ENCODE data around the gene LAGE3.
"Not testable (repeated sequence)": the region's sequence is repeated elsewhere in the genome, so short reads cannot be mapped to it uniquely, and the experiment has no call there.

Gene LAGE3

GRCh38 chrX:154502989-154503388 lies 23.9 kb upstream of the LAGE3 start:
- DNase-seq (ENCODE audit: low read depth in 2 of 3, low spot score in 1 of 3), result no peak

- no peak for DNase-seq (ENCODE audit: low read depth in 2 of 3, low spot score in 1 of 3)
These were observed 23.0 kb upstream of the LAGE3 start for GRCh38 chrX:154502098-154502497.

GRCh38 chrX:154501423-154501822 lies 22.3 kb upstream of the LAGE3 start:
- not testable (repeated sequence) for DNase-seq (ENCODE audit: low read depth in 2 of 3, low spot score in 1 of 3)

- DNase-seq (ENCODE audit: low read depth in 2 of 3, low spot score in 1 of 3), result not testable (repeated sequence)
These were observed 17.6 kb upstream of the LAGE3 start for GRCh38 chrX:154496591-154497137.

- no peak for DNase-seq (ENCODE audit: low read depth in 2 of 3, low spot score in 1 of 3)
These were observed 16.4 kb upstream of the LAGE3 start for GRCh38 chrX:154495472-154495922.

GRCh38 chrX:154494715-154495114 lies 15.6 kb upstream of the LAGE3 start:
- no peak for DNase-seq (ENCODE audit: low read depth in 2 of 3, low spot score in 1 of 3)

GRCh38 chrX:154490414-154491083 lies 11.5 kb upstream of the LAGE3 start, which contains the start of gene SLC10A3:
Gene SLC10A3, minus strand, starts transcription at chrX:154490629. Its CDS starts 1,689 bp downstream, at chrX:154488940.
- DNase-seq (ENCODE audit: low read depth in 2 of 3, low spot score in 1 of 3), result peak; percentile 76 to 85 (median 84)

- no peak for DNase-seq (ENCODE audit: low read depth in 2 of 3, low spot score in 1 of 3)
These were observed 10.9 kb upstream of the LAGE3 start for GRCh38 chrX:154490021-154490413.

- no peak for DNase-seq (ENCODE audit: low read depth in 2 of 3, low spot score in 1 of 3)
These were observed 10.1 kb upstream of the LAGE3 start for GRCh38 chrX:154489182-154489581.

GRCh38 chrX:154488336-154489075 lies 9.4 kb upstream of the LAGE3 start:
- DNase-seq (ENCODE audit: low read depth in 2 of 3, low spot score in 1 of 3), result no peak

- no peak for DNase-seq (ENCODE audit: low read depth in 2 of 3, low spot score in 1 of 3)
These were observed 8.6 kb upstream of the LAGE3 start for GRCh38 chrX:154487518-154488290.

- DNase-seq (ENCODE audit: low read depth in 2 of 3, low spot score in 1 of 3), result peak in 2 of 3 donors; percentile 6 to 42
These were observed 7.5 kb upstream of the LAGE3 start, which contains the start of gene UBL4A for GRCh38 chrX:154486396-154487207. Gene UBL4A, minus strand, starts transcription at chrX:154486615. Its CDS starts 31 bp downstream, at chrX:154486584.

- peak in 1 of 3 donors; percentile 16 for DNase-seq (ENCODE audit: low read depth in 2 of 3, low spot score in 1 of 3)
These were observed 6.9 kb upstream of the LAGE3 start for GRCh38 chrX:154486052-154486395.

- no peak for DNase-seq (ENCODE audit: low read depth in 2 of 3, low spot score in 1 of 3)
These were observed 6.3 kb upstream of the LAGE3 start for GRCh38 chrX:154485150-154486051.

GRCh38 chrX:154484255-154485149 lies 5.4 kb upstream of the LAGE3 start:
- DNase-seq (ENCODE audit: low read depth in 2 of 3, low spot score in 1 of 3), result no peak

GRCh38 chrX:154483325-154483724 lies 4.2 kb upstream of the LAGE3 start:
- no peak for DNase-seq (ENCODE audit: low read depth in 2 of 3, low spot score in 1 of 3)

- no peak for DNase-seq (ENCODE audit: low read depth in 2 of 3, low spot score in 1 of 3)
These were observed 3.7 kb upstream of the LAGE3 start for GRCh38 chrX:154482786-154483185.

- DNase-seq (ENCODE audit: low read depth in 2 of 3, low spot score in 1 of 3), result no peak
These were observed 3.0 kb upstream of the LAGE3 start for GRCh38 chrX:154481911-154482601.

Measured in stimulated activated CD4-positive, alpha-beta T cell treated with anti-CD3 and anti-CD28 coated beads, Interleukin-12 subunit alpha, Interleukin-12 subunit beta, amount 100 ng/mL, for 48 hours (primary cell).